ENCODE measurements around the gene INCA1.
A peak's percentile ranks its signal among the peaks of the same experiment; 100 is the strongest.

Gene INCA1

GRCh38 chr17:5011928-5012327 is 14.6 kb upstream of the INCA1 start:
- no peak for DNase-seq (ENCODE audit: low read depth in 3 of 3)

- no peak for DNase-seq (ENCODE audit: low read depth in 3 of 3)
Observed at GRCh38 chr17:5003214-5003867, 6.0 kb upstream of the INCA1 start.

GRCh38 chr17:5002121-5002788 is 4.9 kb upstream of the INCA1 start:
- no peak for DNase-seq (ENCODE audit: low read depth in 3 of 3)

GRCh38 chr17:5000237-5000639 is 2.9 kb upstream of the INCA1 start:
- no peak for DNase-seq (ENCODE audit: low read depth in 3 of 3)

GRCh38 chr17:4999430-5000093 is 2.2 kb upstream of the INCA1 start:
- no peak for DNase-seq (ENCODE audit: low read depth in 3 of 3)

- DNase-seq (ENCODE audit: low read depth in 3 of 3), result no peak
Observed at GRCh38 chr17:4998732-4999429, 1.6 kb upstream of the INCA1 start.

GRCh38 chr17:4998027-4998731 is 857 bp upstream of the INCA1 start:
- no peak for DNase-seq (ENCODE audit: low read depth in 3 of 3)

- DNase-seq (ENCODE audit: low read depth in 3 of 3), result no peak
Observed at GRCh38 chr17:4994081-4994595, 3.2 kb downstream of the INCA1 start.

- DNase-seq (ENCODE audit: low read depth in 3 of 3), result no peak
Observed at GRCh38 chr17:4987767-4988567, 9.4 kb downstream of the INCA1 start.

GRCh38 chr17:4986951-4987766 is 10.2 kb downstream of the INCA1 start, which contains the start of gene CAMTA2:
CAMTA2 (minus strand) TSS chr17:4987675; CDS start chr17:4986222, 1,453 bp downstream.
- peak; percentile 73 to 89 (median 76) for DNase-seq (ENCODE audit: low read depth in 3 of 3)

- no peak for DNase-seq (ENCODE audit: low read depth in 3 of 3)
Observed at GRCh38 chr17:4986403-4986802, 10.9 kb downstream of the INCA1 start.

GRCh38 chr17:4982305-4982704 is 15.0 kb downstream of the INCA1 start:
- DNase-seq (ENCODE audit: low read depth in 3 of 3), result no peak

- DNase-seq (ENCODE audit: low read depth in 3 of 3), result no peak
Observed at GRCh38 chr17:4980644-4981216, 16.6 kb downstream of the INCA1 start.

GRCh38 chr17:4978726-4979125 is 18.6 kb downstream of the INCA1 start:
- no peak for DNase-seq (ENCODE audit: low read depth in 3 of 3)

- no peak for DNase-seq (ENCODE audit: low read depth in 3 of 3)
Observed at GRCh38 chr17:4974115-4974670, 23.1 kb downstream of the INCA1 start.

- no peak for DNase-seq (ENCODE audit: low read depth in 3 of 3)
Observed at GRCh38 chr17:4973256-4974114, 23.8 kb downstream of the INCA1 start.

GRCh38 chr17:4972752-4973151 is 24.6 kb downstream of the INCA1 start:
- no peak for DNase-seq (ENCODE audit: low read depth in 3 of 3)

GRCh38 chr17:4972322-4972721 is 25.0 kb downstream of the INCA1 start:
- no peak for DNase-seq (ENCODE audit: low read depth in 3 of 3)
